Prostate gland (tissue), 2 donors: ENCODE measurements around the gene WDR62. TPM values are rescaled to one million over a fixed set of nuclear protein-coding genes. Genes with fewer than 3 reads are reported as not detected.
A peak's percentile ranks its signal among the peaks of the same experiment; 100 is the strongest.

Experiments
- DNase-seq: peaks from one replicate; pipeline ENCODE4 v3.0.0-alpha.2; 2019; ENCODE audit warnings: low spot score
- H3K27ac ChIP-seq, 2 donors: fragments of 200-600 bp; sonication (generic); 2 replicates each; pipeline ENCODE4 v1.5.1; 2017 to 2019
- H3K27me3 ChIP-seq: fragments of 200-600 bp; sonication (generic); replicated peaks from 2 replicates; pipeline ENCODE4 v1.5.1; 2019; ENCODE audit not compliant: insufficient read depth
- H3K36me3 ChIP-seq, 2 donors: fragments of 200-600 bp; sonication (generic); 1 replicate in 1 of 2; 2 replicates in 1 of 2; pipeline versions ENCODE4 v1.5.1 to v1.8.1; 2017 to 2019
- H3K4me1 ChIP-seq: fragments of 200-600 bp; sonication (generic); replicated peaks from 2 replicates; pipeline ENCODE4 v1.5.1; 2019
- H3K4me3 ChIP-seq, 2 donors: fragments of 200-600 bp; sonication (generic); 2 replicates each; pipeline ENCODE4 v1.5.1; 2017 to 2019
- H3K9me3 ChIP-seq: fragments of 200-600 bp; sonication (generic); 2 replicates; pipeline ENCODE4 v1.5.1; 2017
- CTCF ChIP-seq, 4 experiments: fragments of 200-600 bp in 2 of 4; fragments of 450-650 bp in 2 of 4; sonication (generic) in 2 of 4; IDR thresholded peaks; 1 replicate in 3 of 4; 2 replicates in 1 of 4; pipeline ENCODE4 v1.5.1; 2016 to 2019; ENCODE audit warnings: antibody characterized with exemption in 4 of 4, mild to moderate bottlenecking in 2 of 4, moderate library complexity in 2 of 4
- POLR2A ChIP-seq: fragments of 450-650 bp; IDR thresholded peaks from one replicate; pipeline ENCODE4 v1.6.1; 2016; ENCODE audit warnings: antibody characterized with exemption, mild to moderate bottlenecking
- POLR2AphosphoS5 ChIP-seq: sonication (generic); formaldehyde crosslinking; IDR thresholded peaks from one replicate; pipeline ENCODE4 v1.6.1; 2017; ENCODE audit warnings: antibody characterized with exemption
- WGBS: methylation state at CpG from one replicate; pipeline ENCODE4 v1.1.5; 2018; 5-methylcytosine and 5-hydroxymethylcytosine counted together
- intact Hi-C: fragments of 100-400 bp; cut with DNase I; formaldehyde crosslinking; loops from one replicate; pipeline ENCODE4 v1.14.2; 2022
- total RNA-seq, 2 donors: library from RNA; depleted of rRNA; stranded (reverse); fragments of >200 nt; gene quantifications; one replicate each; pipeline ENCODE4 v1.1.0, GENCODE V29; 2016

WDR62 gene
- total RNA-seq, 2 donors from 2014 or later = 0.64 to 28.6 TPM

- Histone ChIP-seq H3K9me3 (no peaks in the 10 kb centered on the region), H3K27me3 (no peaks in the 10 kb centered on the region), H3K4me1 (no peaks in the 10 kb centered on the region), H3K36me3 (no peaks in the 10 kb centered on the region), H3K4me3 (no peak overlapping the region), H3K27ac (no peak overlapping the region)
- TF ChIP-seq POLR2A (no peak), CTCF (IDR thresholded peaks at IDR 0.05) (no peak), POLR2AphosphoS5 (no peak)
- no peak for DNase-seq
- intact Hi-C loops = loop anchor here (2.0 kb wide), 1 partner anchor 24 kb away; no protein-coding TSS in a partner anchor
- WGBS = 72% methylated on average over 10 of the region's 10 CpGs
Observed at GRCh38 chr19:36028313-36029041, 26.2 kb upstream of the WDR62 start.

GRCh38 chr19:36030264-36031148 lies 24.2 kb upstream of the WDR62 start:
- no peaks in the 10 kb centered on the region for H3K36me3 ChIP-seq
- no peak overlapping the region for H3K27ac ChIP-seq
- 86% methylated on average over 8 of the region's 8 CpGs for WGBS
- intact Hi-C loops = no loop called here
- no peak overlapping the region for H3K4me3 ChIP-seq
- H3K9me3 ChIP-seq = no peaks in the 10 kb centered on the region
- DNase-seq = no peak
- TF ChIP-seq POLR2A = no peak
- TF ChIP-seq CTCF (IDR thresholded peaks at IDR 0.05) = no peak
- TF ChIP-seq POLR2AphosphoS5 = no peak
- no peaks in the 10 kb centered on the region for H3K4me1 ChIP-seq
- no peaks in the 10 kb centered on the region for H3K27me3 ChIP-seq

- no peaks in the 10 kb centered on the region for H3K4me1 ChIP-seq
- H3K27me3 ChIP-seq = no peaks in the 10 kb centered on the region
- no peak overlapping the region for H3K4me3 ChIP-seq
- no peaks in the 10 kb centered on the region for H3K9me3 ChIP-seq
- TF ChIP-seq POLR2AphosphoS5 (no peak), CTCF (IDR thresholded peaks at IDR 0.05) (no peak), POLR2A (no peak)
- 92% methylated on average over 6 of the region's 6 CpGs for WGBS
- H3K27ac ChIP-seq = no peak overlapping the region
- intact Hi-C loops = no loop called here
- no peaks in the 10 kb centered on the region for H3K36me3 ChIP-seq
- no peak for DNase-seq
Observed at GRCh38 chr19:36031308-36031707, 23.4 kb upstream of the WDR62 start.

- Histone ChIP-seq H3K27me3 (no peaks in the 10 kb centered on the region), H3K9me3 (no peaks in the 10 kb centered on the region), H3K36me3 (no peaks in the 10 kb centered on the region), H3K27ac (peak within 1 kb of the TSS; percentile 31 to 69), H3K4me3 (peak within 1 kb of the TSS; percentile 44 to 45), H3K4me1 (no peaks in the 10 kb centered on the region)
- no peak for DNase-seq
- 2% methylated on average over 47 of the region's 51 CpGs for WGBS
- intact Hi-C loops = no loop called here
- TF ChIP-seq POLR2A = no peak
- TF ChIP-seq POLR2AphosphoS5 = peak; percentile 22
- no peak for TF ChIP-seq CTCF (IDR thresholded peaks at IDR 0.05)
Observed at GRCh38 chr19:36032251-36033104, 22.2 kb upstream of the WDR62 start, which contains the start of gene CLIP3. CLIP3 (minus strand) TSS chr19:36032873; CDS start chr19:36032357, 516 bp downstream.
